Stimulated activated CD8-positive, alpha-beta memory T cell treated with anti-CD3 and anti-CD28 coated beads, Interleukin-12 subunit alpha, Interleukin-12 subunit beta, amount 100 ng/mL, for 1 hour (primary cell): ENCODE measurements around the gene DHRSX.
"Not testable (repeated sequence)": the region's sequence is repeated elsewhere in the genome, so short reads cannot be mapped to it uniquely, and the experiment has no call there.

ENCODE experiments used
- DNase-seq: peaks from one replicate; pipeline ENCODE4 v3.0.0-alpha.2; 2020; ENCODE audit warnings: low read depth

DHRSX gene

GRCh38 chrX:2497961-2498780, 2.6 kb downstream of the DHRSX start:
- DNase-seq: no peak

GRCh38 chrX:2495595-2495994, 5.2 kb downstream of the DHRSX start:
- no peak for DNase-seq

- DNase-seq: no peak
Measured at GRCh38 chrX:2492531-2493218, 8.1 kb downstream of the DHRSX start.

GRCh38 chrX:2490634-2491033, 10.1 kb downstream of the DHRSX start:
- no peak for DNase-seq

GRCh38 chrX:2489446-2490445, 11.0 kb downstream of the DHRSX start:
- DNase-seq: no peak

- no peak for DNase-seq
Measured at GRCh38 chrX:2488621-2489285, 12.0 kb downstream of the DHRSX start.

- DNase-seq: no peak
Measured at GRCh38 chrX:2487366-2487765, 13.4 kb downstream of the DHRSX start.

GRCh38 chrX:2486476-2487133, 14.2 kb downstream of the DHRSX start:
- no peak for DNase-seq

- DNase-seq: no peak
Measured at GRCh38 chrX:2485789-2486345, 14.9 kb downstream of the DHRSX start.

GRCh38 chrX:2484721-2485648, 15.8 kb downstream of the DHRSX start:
- no peak for DNase-seq

- DNase-seq: no peak
Measured at GRCh38 chrX:2484256-2484655, 16.5 kb downstream of the DHRSX start.

- no peak for DNase-seq
Measured at GRCh38 chrX:2483398-2484060, 17.2 kb downstream of the DHRSX start.

GRCh38 chrX:2481597-2481996, 19.2 kb downstream of the DHRSX start:
- DNase-seq: not testable (repeated sequence)

GRCh38 chrX:2479982-2480381, 20.8 kb downstream of the DHRSX start:
- not testable (repeated sequence) for DNase-seq

- no peak for DNase-seq
Measured at GRCh38 chrX:2479420-2479780, 21.4 kb downstream of the DHRSX start.

GRCh38 chrX:2478546-2479419, 22.0 kb downstream of the DHRSX start:
- DNase-seq: no peak

GRCh38 chrX:2477313-2477712, 23.5 kb downstream of the DHRSX start:
- not testable (repeated sequence) for DNase-seq
